SK-N-SH treated with all-trans-retinoic acid at 6 μM for 48 hours (cell line): Measurements from ENCODE around the gene ATRNL1.

ENCODE experiments used
- CSRNP3 ChIP-seq: fragments of 250-450 bp; sonication (Bioruptor Pico); IDR thresholded peaks from 2 replicates; pipeline ENCODE4 v1.5.1; 2021; ENCODE audit warnings: mild to moderate bottlenecking, moderate library complexity
- RARB ChIP-seq: fragments of 250-450 bp; sonication (Bioruptor Pico); IDR thresholded peaks from 2 replicates; pipeline ENCODE4 v1.8.0; 2021; ENCODE audit warnings: mild to moderate bottlenecking, moderate library complexity
- ZNF70 ChIP-seq: fragments of 450-650 bp; formaldehyde crosslinking; IDR thresholded peaks from 2 replicates; pipeline ENCODE4 v1.5.0; 2020; ENCODE audit warnings: mild to moderate bottlenecking, moderate library complexity

- TF ChIP-seq CSRNP3 (CRISPR knock-in tag) (no peak), RARB (CRISPR knock-in tag) (no peak), ZNF70 (no peak)
Observed at GRCh38 chr10:115762029-115762428, 668.9 kb downstream of the ATRNL1 start.
